GM18502 (cell line): ENCODE results near the gene CEP152.
"Not testable (repeated sequence)": the region's sequence is repeated elsewhere in the genome, so short reads cannot be mapped to it uniquely, and the experiment has no call there.

Experiments used
- ATAC-seq: cut with Tn5 transposase; IDR thresholded peaks from one replicate; pipeline ENCODE4 v1.9.1; 2021; ENCODE audit warnings: mild to moderate bottlenecking; ENCODE audit not compliant: unreplicated experiment, poor library complexity

CEP152 gene, protein sequence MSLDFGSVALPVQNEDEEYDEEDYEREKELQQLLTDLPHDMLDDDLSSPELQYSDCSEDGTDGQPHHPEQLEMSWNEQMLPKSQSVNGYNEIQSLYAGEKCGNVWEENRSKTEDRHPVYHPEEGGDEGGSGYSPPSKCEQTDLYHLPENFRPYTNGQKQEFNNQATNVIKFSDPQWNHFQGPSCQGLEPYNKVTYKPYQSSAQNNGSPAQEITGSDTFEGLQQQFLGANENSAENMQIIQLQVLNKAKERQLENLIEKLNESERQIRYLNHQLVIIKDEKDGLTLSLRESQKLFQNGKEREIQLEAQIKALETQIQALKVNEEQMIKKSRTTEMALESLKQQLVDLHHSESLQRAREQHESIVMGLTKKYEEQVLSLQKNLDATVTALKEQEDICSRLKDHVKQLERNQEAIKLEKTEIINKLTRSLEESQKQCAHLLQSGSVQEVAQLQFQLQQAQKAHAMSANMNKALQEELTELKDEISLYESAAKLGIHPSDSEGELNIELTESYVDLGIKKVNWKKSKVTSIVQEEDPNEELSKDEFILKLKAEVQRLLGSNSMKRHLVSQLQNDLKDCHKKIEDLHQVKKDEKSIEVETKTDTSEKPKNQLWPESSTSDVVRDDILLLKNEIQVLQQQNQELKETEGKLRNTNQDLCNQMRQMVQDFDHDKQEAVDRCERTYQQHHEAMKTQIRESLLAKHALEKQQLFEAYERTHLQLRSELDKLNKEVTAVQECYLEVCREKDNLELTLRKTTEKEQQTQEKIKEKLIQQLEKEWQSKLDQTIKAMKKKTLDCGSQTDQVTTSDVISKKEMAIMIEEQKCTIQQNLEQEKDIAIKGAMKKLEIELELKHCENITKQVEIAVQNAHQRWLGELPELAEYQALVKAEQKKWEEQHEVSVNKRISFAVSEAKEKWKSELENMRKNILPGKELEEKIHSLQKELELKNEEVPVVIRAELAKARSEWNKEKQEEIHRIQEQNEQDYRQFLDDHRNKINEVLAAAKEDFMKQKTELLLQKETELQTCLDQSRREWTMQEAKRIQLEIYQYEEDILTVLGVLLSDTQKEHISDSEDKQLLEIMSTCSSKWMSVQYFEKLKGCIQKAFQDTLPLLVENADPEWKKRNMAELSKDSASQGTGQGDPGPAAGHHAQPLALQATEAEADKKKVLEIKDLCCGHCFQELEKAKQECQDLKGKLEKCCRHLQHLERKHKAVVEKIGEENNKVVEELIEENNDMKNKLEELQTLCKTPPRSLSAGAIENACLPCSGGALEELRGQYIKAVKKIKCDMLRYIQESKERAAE (N-terminal part only)

DNA sequence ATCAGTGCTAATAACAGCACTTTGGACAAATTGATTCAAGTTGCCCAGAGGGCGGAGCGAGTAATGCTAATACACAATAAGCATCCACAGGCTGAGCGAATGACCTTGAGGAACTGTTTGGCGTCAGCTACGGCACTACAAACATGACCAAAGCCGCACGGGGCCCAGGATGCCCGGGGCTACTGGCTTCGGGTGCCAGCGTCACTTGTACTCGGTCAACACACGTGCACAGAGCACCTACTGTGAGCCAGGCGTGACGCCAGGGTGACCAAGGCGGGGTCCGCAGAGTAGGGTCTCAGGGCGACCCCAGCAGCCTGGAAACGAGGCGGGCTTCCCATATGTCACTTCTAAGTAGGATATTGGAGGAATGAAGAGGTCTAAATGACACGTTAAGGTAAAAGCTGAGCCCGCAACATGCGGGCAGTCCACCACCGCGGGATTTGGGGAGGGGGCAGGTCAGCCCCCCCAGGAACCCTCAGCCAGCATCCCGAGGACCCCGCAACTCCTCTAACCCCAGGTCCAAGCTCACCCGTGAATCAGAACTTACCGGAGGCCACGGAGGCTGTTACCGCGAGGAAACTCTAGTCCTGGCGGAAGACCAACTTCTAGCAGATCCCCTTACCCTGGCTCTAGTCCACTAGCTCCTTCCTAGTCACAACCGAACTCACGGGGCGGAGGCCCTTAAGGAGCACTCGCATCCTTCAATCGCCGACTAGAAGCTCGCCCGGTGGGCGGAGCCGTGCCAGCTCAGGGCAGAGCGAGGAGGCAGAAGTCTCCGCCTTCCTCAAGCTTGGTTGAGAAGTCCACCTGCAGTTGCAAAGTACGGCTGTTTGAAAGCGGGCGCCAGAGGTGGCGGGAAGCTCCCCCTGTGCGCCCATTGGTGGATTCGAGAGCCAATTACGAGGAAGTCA lies at the start of gene CEP152:
TSS of gene CEP152 (minus strand) at position 656 of the 911 bp plus-strand sequence. CDS start 5,420 bp downstream, outside the sequence.
- ATAC-seq: peak; percentile 98

GRCh38 chr15:48859426-48859825 lies 48.6 kb upstream of the CEP152 start:
- ATAC-seq: no peak

DNA sequence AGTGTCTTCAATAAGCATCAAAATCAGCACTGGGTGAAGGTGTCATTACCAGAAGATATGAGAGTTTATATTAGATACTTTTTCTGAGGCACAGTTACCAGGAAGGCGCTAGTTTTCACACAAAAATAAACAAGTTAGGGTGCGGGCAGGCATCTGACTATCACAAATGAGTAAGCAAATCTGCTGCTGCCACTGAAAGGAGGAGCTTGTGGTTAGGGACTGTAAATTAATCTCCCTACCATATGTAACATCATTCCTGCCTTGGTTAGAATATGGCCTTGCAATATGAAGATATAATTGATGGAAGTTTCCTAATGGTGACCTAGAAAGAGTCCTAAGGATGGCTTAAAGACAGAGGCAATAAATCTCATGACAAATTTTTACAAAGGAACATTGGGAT lies 47.5 kb upstream of the CEP152 start:
- ATAC-seq: no peak

GRCh38 chr15:48856942-48857341 lies 46.1 kb upstream of the CEP152 start:
- ATAC-seq: no peak

DNA sequence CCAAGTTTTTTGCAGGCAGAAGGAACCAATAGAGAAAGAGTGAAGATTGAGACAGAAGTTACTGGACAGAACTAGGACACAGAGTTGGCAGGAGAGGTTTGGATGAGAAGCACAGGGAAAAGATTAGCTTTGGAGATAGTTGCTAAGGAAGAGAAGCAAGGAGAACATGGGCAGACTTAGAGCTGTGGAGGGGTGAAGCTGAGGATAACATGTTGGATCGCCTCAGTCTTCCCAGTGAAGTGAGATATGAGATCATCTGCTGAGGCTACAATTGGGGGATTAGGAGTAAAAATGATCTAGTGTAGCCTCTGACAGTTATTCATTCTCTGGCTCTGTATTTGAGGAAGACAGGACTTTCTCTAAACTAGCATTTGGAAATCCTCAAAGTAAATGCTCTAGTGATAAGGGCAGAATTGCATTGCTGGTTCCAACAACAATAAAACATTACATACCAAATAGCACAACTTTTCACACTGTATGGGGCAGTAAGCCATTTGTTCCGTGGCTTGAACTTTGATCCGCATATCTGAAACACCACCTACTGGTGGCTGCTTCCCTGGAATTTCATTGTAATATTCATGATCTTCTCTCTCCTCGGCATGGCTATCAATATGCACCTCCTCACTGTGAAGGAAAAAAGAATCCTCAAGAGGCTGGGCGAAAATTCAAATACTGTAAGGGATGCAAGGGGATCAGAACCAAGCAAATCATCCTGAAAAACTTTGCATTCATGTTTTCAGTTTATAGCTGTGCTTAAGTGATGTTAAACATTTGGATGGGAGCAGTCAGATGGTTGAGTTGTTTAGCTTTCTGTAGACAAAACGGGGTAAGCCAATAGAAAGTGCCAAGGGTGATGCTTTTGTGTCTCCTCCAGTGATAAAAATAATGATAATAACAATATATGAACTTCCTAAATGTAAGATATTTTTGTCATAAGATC lies 44.9 kb upstream of the CEP152 start:
- ATAC-seq: no peak

DNA sequence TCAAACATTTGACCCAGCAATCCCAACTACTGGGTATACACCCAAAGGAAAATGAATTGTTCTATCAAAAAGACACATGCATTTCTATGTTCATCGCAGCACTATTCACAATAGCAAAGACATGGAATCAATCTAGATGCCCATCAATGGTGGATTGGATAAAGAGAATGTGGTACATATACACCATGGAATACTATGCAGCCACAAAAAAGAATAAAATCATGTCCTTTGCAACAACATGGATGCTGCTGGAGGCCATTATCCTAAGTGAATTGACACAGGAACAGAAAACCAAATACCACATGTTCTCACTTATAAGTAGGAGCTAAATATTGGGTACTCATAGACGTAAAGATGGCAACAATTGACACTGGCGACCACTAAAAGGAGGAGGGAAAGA lies 43.6 kb upstream of the CEP152 start:
- ATAC-seq: not testable (repeated sequence)

DNA sequence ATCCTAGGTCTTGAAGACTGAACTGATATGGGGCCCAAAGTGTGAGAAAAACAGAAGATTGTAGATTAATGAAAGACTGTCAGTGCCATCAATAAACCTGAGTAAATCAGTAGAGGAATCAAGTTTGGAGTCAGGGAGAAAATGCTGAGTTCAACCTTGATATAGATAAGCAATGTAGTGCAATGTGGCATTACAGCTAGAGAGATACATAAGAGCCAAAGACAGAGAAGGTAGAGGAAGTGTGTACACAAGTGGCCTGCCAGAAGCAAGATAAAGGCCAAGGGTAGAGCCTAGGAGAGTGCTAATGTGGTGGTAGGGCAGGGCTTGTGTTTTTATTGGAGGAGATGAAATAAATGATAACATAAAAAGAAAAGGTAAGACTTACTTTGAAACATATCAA lies 41.1 kb upstream of the CEP152 start:
- no peak for ATAC-seq

DNA sequence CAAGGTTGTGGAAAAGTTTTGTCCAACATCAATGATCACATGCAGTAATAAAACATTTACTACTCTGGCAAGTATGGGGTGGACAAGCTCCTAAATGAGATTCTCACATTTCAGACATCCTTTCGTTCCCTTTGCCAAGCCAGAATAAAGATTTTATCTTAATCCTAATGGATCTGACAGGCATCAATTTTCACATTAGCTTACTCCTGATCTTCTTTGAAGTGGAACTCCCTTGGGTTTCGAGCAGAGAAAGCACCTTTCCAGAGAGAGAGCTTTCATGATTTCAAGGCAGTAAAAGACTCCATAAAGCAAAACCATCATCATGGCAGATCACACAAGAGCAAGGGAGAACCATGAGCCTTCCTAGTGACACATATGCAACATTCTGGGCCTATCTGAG lies 39.8 kb upstream of the CEP152 start:
- no peak for ATAC-seq

- no peak for ATAC-seq
Measured at GRCh38 chr15:48845123-48845522, 34.3 kb upstream of the CEP152 start.

GRCh38 chr15:48842501-48842900 lies 31.6 kb upstream of the CEP152 start:
- no peak for ATAC-seq

GRCh38 chr15:48834756-48835155 lies 23.9 kb upstream of the CEP152 start:
- no peak for ATAC-seq

GRCh38 chr15:48833526-48834239 lies 22.8 kb upstream of the CEP152 start:
- ATAC-seq: no peak

- no peak for ATAC-seq
Measured at GRCh38 chr15:48832648-48833047, 21.8 kb upstream of the CEP152 start.

- no peak for ATAC-seq
Measured at GRCh38 chr15:48828906-48829305, 18.0 kb upstream of the CEP152 start.

GRCh38 chr15:48828471-48828870 lies 17.6 kb upstream of the CEP152 start:
- ATAC-seq: no peak

DNA sequence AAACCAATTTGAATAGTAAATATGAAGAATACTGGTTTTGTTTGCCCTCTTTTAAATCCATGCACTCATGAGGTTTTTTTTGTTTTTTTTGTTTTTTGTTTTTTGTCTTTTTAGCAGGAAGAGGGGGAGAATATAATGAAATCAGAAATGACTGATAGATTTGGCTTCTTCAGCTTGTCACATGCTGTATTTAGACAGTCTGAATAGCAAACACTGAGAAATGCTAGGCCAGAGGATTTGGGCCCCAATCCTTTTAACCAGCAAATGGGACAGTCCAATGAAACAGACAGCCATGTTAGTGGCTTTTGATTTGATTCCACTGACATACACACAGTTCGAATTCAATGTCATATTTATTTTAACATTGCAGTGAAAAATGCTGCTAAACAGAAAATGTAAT lies 14.2 kb upstream of the CEP152 start:
- no peak for ATAC-seq

DNA sequence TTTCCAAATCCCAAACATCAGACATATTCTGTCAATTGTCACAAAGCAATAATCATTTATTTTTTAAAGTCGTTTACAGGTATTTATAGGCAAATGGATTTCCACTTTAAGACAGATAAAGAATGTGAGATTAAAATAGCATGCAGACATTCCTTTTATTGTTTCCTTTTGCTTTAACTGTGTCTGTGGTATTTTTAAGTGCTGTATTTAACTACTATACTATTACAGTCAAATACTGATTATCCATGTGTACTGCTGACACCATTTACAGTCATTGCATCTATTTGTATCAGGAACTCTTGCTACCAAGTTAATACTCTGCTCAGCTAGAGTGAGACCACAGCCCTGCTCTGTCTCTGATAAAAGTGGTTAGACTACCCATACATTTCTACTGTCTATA lies 12.8 kb upstream of the CEP152 start:
- ATAC-seq: no peak

DNA sequence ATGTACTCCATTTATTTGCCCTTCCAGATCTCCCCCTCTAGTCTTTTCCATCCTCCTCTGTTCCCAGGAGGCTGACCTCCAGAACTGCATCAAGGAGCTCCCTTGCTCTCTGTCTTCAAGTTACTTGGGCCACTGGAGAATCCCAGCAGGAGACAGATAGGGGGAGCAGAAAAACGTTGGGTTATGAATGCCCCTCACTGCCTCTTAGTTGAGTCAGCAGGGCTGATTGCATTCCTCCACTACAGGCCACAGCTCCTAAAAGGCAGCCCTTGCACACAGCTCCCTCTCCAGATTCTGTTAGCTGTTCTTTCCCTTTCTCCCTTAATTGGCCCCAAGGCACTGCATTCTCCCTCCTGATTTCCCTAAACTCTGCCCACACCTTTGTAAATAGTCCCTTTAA lies 12.4 kb upstream of the CEP152 start:
- ATAC-seq: no peak
